Measurements from ENCODE around the gene NFIB.

NFIB gene

GRCh38 chr9:14057368-14058324 is 256.3 kb downstream of the NFIB start:
- DNase-seq, result no peak

GRCh38 chr9:14056316-14056861 is 257.6 kb downstream of the NFIB start:
- no peak for DNase-seq

GRCh38 chr9:14054096-14054495 is 259.8 kb downstream of the NFIB start:
- DNase-seq, result no peak

- DNase-seq, result no peak
These were observed 261.6 kb downstream of the NFIB start for GRCh38 chr9:14052359-14052758.

- DNase-seq, result no peak
These were observed 262.5 kb downstream of the NFIB start for GRCh38 chr9:14051419-14051818.

GRCh38 chr9:14043483-14043882 is 270.5 kb downstream of the NFIB start:
- no peak for DNase-seq

- DNase-seq, result no peak
These were observed 276.6 kb downstream of the NFIB start for GRCh38 chr9:14037331-14037730.

GRCh38 chr9:14033067-14033466 is 280.9 kb downstream of the NFIB start:
- DNase-seq, result no peak
